ENCODE data around the gene PTGFR.

DNA sequence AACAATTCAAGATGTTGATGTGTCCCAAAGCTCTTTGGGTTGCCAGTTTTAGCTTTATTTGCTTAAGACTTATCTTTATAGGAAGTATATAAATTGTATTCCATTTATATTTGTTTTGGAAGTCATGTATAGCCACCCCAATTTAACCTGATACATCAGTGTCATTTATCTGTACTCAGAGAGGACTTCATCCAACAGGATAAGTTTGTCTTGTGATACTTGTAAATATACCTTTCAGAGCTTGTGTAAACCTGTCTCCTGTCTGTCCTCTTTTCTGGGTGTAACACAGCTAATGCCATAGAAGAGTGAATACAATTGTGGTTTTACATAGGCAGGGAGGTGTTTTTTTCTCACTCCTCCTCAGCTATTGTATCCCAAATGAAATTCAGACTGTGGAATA, 10.4 kb downstream of the PTGFR start:
- TF ChIP-seq, protein P1, sequence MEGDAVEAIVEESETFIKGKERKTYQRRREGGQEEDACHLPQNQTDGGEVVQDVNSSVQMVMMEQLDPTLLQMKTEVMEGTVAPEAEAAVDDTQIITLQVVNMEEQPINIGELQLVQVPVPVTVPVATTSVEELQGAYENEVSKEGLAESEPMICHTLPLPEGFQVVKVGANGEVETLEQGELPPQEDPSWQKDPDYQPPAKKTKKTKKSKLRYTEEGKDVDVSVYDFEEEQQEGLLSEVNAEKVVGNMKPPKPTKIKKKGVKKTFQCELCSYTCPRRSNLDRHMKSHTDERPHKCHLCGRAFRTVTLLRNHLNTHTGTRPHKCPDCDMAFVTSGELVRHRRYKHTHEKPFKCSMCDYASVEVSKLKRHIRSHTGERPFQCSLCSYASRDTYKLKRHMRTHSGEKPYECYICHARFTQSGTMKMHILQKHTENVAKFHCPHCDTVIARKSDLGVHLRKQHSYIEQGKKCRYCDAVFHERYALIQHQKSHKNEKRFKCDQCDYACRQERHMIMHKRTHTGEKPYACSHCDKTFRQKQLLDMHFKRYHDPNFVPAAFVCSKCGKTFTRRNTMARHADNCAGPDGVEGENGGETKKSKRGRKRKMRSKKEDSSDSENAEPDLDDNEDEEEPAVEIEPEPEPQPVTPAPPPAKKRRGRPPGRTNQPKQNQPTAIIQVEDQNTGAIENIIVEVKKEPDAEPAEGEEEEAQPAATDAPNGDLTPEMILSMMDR (IDR thresholded peaks at IDR 0.05): no peak
- TF ChIP-seq EZH2 (IDR thresholded peaks at IDR 0.05; ENCODE audit: borderline replicate concordance, insufficient read depth, low read depth, low read length, poor library complexity, severe bottlenecking): no peak

Data from B cell (primary cell).